Neural progenitor cell (in vitro differentiated cells): Measurements from ENCODE around the gene SNX13.

Source experiments
- EZH2 ChIP-seq: fragments of 200-600 bp; sonication (generic); IDR thresholded peaks from 2 replicates; pipeline ENCODE4 v1.6.1; 2017; ENCODE audit warnings: antibody characterized with exemption, mild to moderate bottlenecking, moderate library complexity
- EZH2phosphoT487 ChIP-seq: fragments of 200-600 bp; sonication (generic); IDR thresholded peaks from 2 replicates; pipeline ENCODE4 v1.6.1; 2017; ENCODE audit warnings: antibody characterized with exemption
- TF ChIP-seq, protein P1 (sequence below): fragments of 200-600 bp; sonication (generic); IDR thresholded peaks from 2 replicates; pipeline ENCODE4 v1.5.1; 2017; ENCODE audit warnings: antibody characterized with exemption, mild to moderate bottlenecking

DNA sequence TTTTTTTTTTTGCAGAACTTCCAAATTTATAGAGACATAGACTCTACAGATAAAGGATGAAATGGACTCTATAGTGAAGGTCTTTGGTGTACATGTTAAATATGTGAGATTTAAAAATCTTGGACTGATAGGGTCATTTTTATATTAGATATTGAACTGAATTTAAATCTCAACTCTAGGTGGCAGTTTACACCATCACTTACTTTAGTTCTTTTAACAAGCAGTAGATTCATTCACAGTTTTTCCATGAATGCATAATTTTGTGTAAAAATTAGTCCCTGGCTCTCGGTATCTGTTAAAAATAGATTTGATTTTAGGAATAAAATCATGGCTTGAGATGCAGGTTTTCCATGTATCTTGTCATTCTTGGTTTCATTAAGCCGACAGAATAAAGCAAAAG lies 31.1 kb upstream of the SNX13 start:
- TF ChIP-seq, protein P1, sequence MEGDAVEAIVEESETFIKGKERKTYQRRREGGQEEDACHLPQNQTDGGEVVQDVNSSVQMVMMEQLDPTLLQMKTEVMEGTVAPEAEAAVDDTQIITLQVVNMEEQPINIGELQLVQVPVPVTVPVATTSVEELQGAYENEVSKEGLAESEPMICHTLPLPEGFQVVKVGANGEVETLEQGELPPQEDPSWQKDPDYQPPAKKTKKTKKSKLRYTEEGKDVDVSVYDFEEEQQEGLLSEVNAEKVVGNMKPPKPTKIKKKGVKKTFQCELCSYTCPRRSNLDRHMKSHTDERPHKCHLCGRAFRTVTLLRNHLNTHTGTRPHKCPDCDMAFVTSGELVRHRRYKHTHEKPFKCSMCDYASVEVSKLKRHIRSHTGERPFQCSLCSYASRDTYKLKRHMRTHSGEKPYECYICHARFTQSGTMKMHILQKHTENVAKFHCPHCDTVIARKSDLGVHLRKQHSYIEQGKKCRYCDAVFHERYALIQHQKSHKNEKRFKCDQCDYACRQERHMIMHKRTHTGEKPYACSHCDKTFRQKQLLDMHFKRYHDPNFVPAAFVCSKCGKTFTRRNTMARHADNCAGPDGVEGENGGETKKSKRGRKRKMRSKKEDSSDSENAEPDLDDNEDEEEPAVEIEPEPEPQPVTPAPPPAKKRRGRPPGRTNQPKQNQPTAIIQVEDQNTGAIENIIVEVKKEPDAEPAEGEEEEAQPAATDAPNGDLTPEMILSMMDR: no peak
- TF ChIP-seq EZH2phosphoT487 (no peak), EZH2 (no peak)
